ENCODE data around the gene RAC3. TPM values are rescaled to one million over a fixed set of nuclear protein-coding genes. Genes with fewer than 3 reads are reported as not detected.

RAC3 gene
- total RNA-seq, 1 experiment from 2014 or later, result 9.3 TPM

GRCh38 chr17:82060001-82060380 is 28.5 kb downstream of the RAC3 start:
- no TSS peak for BruUV-seq (replicated peaks)
- TF ChIP-seq, protein P1, sequence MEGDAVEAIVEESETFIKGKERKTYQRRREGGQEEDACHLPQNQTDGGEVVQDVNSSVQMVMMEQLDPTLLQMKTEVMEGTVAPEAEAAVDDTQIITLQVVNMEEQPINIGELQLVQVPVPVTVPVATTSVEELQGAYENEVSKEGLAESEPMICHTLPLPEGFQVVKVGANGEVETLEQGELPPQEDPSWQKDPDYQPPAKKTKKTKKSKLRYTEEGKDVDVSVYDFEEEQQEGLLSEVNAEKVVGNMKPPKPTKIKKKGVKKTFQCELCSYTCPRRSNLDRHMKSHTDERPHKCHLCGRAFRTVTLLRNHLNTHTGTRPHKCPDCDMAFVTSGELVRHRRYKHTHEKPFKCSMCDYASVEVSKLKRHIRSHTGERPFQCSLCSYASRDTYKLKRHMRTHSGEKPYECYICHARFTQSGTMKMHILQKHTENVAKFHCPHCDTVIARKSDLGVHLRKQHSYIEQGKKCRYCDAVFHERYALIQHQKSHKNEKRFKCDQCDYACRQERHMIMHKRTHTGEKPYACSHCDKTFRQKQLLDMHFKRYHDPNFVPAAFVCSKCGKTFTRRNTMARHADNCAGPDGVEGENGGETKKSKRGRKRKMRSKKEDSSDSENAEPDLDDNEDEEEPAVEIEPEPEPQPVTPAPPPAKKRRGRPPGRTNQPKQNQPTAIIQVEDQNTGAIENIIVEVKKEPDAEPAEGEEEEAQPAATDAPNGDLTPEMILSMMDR (IDR thresholded peaks at IDR 0.05; ENCODE audit: unreplicated experiment), result no peak
- Mint-ChIP-seq H3K27ac (ENCODE audit: unreplicated experiment) (peak overlapping the region; percentile 78), H3K27me3 (ENCODE audit: unreplicated experiment) (no peaks in the 10 kb centered on the region), H3K9me3 (ENCODE audit: low read depth, unreplicated experiment) (no peaks in the 10 kb centered on the region), H3K4me3 (ENCODE audit: low read depth, unreplicated experiment) (no peak overlapping the region), H3K36me3 (ENCODE audit: insufficient read depth, unreplicated experiment) (peaks cover 68% of the 10 kb centered on the region), H3K4me1 (ENCODE audit: low read depth, unreplicated experiment) (no peaks in the 10 kb centered on the region)
- no peak for DNase-seq
- CTCF ChIA-PET, result no interaction called here
- intact Hi-C loops (cut with micrococcal nuclease; ENCODE audit: unreplicated experiment), result no loop called here

DNA sequence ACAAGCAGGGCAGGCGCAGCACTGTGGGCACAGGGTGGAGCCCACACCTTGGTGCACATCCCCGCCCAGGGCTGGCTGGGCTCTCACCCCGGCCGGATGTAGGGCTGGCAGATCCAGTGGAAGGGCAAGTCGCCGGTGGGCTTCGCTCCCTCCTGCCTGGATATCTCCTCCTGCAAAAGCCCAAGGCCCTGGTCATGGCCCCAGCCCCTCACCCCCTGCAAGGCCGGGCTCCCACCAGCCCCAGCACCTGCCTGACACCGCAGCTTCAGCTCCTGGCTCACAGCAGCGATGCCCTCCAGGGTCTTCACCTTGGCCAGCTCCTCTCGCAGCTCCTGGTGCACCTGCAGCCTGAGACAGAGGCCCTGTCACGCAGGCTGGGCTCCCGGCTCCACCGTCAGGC is 29.1 kb downstream of the RAC3 start:
- Mint-ChIP-seq H3K27me3 (ENCODE audit: unreplicated experiment) (no peaks in the 10 kb centered on the region), H3K9me3 (ENCODE audit: low read depth, unreplicated experiment) (no peaks in the 10 kb centered on the region), H3K4me1 (ENCODE audit: low read depth, unreplicated experiment) (no peaks in the 10 kb centered on the region), H3K27ac (ENCODE audit: unreplicated experiment) (no peak overlapping the region), H3K4me3 (ENCODE audit: low read depth, unreplicated experiment) (no peak overlapping the region), H3K36me3 (ENCODE audit: insufficient read depth, unreplicated experiment) (peaks cover 64% of the 10 kb centered on the region)
- DNase-seq, result no peak
- intact Hi-C loops (cut with micrococcal nuclease; ENCODE audit: unreplicated experiment), result no loop called here
- TF ChIP-seq, protein P1 (IDR thresholded peaks at IDR 0.05; ENCODE audit: unreplicated experiment), result no peak
- CTCF ChIA-PET, result no interaction called here
- BruUV-seq (replicated peaks), result no TSS peak

GRCh38 chr17:82061047-82061925 is 29.8 kb downstream of the RAC3 start:
- CTCF ChIA-PET, result no interaction called here
- Mint-ChIP-seq H3K4me1 (ENCODE audit: low read depth, unreplicated experiment) (no peaks in the 10 kb centered on the region), H3K27ac (ENCODE audit: unreplicated experiment) (no peak overlapping the region), H3K27me3 (ENCODE audit: unreplicated experiment) (no peaks in the 10 kb centered on the region), H3K4me3 (ENCODE audit: low read depth, unreplicated experiment) (no peak overlapping the region), H3K9me3 (ENCODE audit: low read depth, unreplicated experiment) (no peaks in the 10 kb centered on the region), H3K36me3 (ENCODE audit: insufficient read depth, unreplicated experiment) (peaks cover 64% of the 10 kb centered on the region)
- intact Hi-C loops (cut with micrococcal nuclease; ENCODE audit: unreplicated experiment), result no loop called here
- no peak for DNase-seq
- BruUV-seq (replicated peaks), result no TSS peak
- TF ChIP-seq, protein P1 (IDR thresholded peaks at IDR 0.05; ENCODE audit: unreplicated experiment), result no peak

DNA sequence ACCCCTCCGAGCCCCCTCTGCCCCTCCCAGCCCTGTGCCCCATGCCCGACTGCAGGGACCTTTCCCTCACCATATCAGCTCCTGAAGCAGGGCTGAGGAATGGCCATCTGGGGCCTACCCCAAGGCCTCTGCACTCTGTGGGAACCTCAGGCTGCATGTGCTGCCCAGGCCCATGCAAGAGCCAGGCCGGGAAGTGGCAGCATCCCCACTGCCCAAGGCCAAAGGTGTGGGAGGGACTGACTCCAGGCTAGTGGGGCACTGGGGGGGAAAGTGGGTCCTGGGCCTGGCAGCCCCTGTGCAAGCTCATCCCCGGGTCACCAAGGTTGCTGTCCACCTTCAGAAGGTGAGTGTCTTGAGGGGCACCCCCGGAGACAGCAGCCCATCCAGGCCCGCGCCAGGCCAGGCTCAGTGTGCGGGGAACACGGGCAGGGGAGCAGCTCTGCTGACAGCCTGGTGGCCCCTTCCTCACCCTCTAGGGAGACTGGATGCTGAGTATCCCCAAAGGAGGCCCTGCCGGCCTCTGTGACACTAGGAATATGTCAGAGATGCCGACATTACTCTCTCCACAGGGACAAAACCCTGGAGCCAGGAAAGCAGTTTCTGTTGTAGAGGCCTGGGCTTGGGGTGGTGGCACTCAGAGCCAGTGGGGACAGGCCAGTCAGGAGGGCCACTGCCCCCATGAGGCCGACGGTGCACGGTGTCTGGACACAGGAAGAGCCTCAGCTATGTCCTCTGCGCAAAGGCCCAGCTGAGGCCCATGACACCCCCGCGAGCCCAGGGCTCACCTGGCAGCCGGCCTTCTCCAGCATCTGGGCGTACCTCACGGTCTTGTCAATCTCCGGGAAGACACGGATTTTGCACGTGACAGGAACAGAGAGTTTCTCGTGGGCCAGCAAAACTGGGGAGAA is 30.9 kb downstream of the RAC3 start:
- Mint-ChIP-seq H3K27ac (ENCODE audit: unreplicated experiment) (no peak overlapping the region), H3K36me3 (ENCODE audit: insufficient read depth, unreplicated experiment) (peaks cover 58% of the 10 kb centered on the region), H3K4me1 (ENCODE audit: low read depth, unreplicated experiment) (no peaks in the 10 kb centered on the region), H3K9me3 (ENCODE audit: low read depth, unreplicated experiment) (no peaks in the 10 kb centered on the region), H3K4me3 (ENCODE audit: low read depth, unreplicated experiment) (no peak overlapping the region), H3K27me3 (ENCODE audit: unreplicated experiment) (no peaks in the 10 kb centered on the region)
- intact Hi-C loops (cut with micrococcal nuclease; ENCODE audit: unreplicated experiment), result no loop called here
- TF ChIP-seq, protein P1 (IDR thresholded peaks at IDR 0.05; ENCODE audit: unreplicated experiment), result no peak
- BruUV-seq (replicated peaks), result no TSS peak
- CTCF ChIA-PET, result no interaction called here
- DNase-seq, result no peak

Data from Calu3 (cell line).